Skeletal muscle cell (primary cell): Measurements from ENCODE around the gene HEATR5B.

Experiments used
- DNase-seq: peaks from one replicate; pipeline ENCODE4 v3.0.0-alpha.2; 2010; ENCODE audit warnings: low read depth
- H3K4me3 ChIP-seq: 2 replicates; pipeline ENCODE4 v1.5.1; 2011; ENCODE audit warnings: low read depth, mild to moderate bottlenecking, control low read depth, low read length, moderate library complexity

HEATR5B gene

DNA sequence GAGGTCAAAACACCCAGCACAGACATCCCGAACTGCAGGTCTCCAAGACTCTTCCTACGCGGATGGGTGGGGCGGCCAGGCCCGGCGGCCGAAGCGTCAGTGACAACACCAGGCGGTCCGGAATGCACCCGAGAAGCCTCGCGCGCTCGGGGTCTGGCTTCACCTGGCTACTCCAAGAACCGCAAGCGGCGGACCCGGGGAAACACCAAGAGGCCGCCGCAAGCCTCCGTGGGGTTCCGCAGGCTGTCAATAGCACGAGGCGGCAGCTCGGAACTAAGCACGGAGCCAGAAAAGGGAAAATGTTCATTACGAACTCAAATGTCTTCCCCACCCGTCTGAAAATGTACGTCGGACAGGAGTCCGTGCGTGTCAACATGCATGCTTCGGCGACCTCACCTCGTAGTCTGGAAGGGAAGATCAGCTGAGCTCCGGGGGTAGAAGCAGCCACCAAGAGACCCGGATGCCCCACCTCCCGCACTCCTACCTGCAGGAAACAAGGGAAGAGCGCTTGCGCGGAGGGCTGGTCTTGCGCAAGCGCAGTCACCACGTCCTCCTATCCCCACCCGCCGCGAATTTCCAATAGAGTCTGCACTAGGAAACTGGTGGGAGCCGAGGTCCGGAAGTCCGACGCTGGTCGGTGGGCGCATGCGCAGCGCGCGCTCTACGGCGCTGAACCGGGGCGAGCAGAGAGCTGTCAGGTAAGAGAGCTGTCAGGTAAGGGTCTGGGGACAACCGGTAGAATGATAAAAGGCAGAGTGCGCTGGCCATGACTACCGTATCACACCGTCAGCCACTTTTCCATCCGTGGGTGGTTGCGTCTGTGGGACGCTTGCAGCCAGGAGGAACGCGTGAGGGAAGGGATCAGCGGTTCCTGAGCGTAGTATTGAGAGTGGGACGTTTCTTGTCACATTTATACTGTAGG, at the start of gene HEATR5B, which contains the start of gene GPATCH11:
Gene HEATR5B, minus strand, starts transcription at position 500 of the 922 bp plus-strand sequence. CDS start 958 bp downstream, outside the sequence.
Gene GPATCH11, plus strand, starts transcription at position 646 of the 922 bp plus-strand sequence. CDS start 3,864 bp downstream, outside the sequence.
- peak within 1 kb of the TSS; percentile 86 for H3K4me3 ChIP-seq
- peak; percentile 83 for DNase-seq

DNA sequence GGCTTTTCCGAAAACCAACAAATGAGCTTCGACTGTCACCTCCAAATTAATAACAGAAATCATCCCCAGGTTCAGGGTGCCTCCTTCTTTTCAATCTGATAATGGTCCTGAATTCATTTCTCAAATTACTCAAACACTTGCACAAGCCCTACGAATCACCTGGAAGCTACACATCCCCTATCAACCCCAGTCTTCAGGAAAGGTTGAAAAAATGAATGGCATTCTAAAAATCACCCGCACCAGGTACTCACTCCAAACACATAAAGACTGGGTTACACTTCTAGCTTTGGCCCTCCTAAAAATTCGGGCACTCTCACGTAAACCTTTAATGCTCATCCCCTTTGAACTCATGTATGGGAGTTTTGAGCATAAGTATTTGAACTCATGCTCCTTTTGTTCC, 48.7 kb upstream of the HEATR5B start:
- DNase-seq = no peak
- no peak overlapping the region for H3K4me3 ChIP-seq

DNA sequence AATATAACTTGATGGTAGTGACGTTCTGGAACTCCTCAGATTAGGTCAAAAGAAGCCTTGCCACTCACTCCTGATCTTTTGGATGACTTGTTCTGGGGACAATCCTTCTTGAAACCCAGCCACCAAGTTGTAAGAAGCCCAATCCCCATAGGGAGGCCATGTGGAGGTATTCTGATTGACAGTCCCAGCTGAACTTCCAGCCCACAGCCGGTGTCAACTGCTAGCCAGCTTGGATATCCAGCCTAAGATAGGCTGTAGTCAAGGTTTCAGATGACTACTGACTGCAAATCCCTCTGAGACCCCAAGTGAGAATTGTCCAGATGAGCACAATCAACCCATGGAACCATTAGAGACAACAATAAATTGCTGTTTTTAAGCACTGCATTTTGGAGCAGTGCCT, 41.2 kb upstream of the HEATR5B start:
- no peak overlapping the region for H3K4me3 ChIP-seq
- DNase-seq = peak; percentile 5

DNA sequence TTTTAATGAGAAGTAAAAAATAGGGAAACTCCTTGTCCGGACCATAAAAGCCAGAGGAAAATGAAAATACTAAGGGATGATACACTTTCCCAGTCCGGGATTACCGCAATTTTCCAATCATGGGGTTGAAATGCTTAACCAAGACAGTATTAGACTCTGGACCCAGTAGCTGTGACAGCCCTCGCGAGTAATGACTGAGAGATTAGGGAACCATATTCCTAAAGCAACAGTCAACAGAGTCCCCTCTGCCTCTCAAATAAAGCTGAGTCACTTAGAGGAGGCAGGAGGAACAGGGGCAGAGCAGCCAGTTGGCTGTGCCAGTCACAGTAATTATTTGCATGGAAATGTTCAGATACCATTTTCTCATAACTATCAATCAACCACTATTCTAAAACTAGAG, 35.0 kb upstream of the HEATR5B start:
- no peak for DNase-seq
- H3K4me3 ChIP-seq = no peak overlapping the region

DNA sequence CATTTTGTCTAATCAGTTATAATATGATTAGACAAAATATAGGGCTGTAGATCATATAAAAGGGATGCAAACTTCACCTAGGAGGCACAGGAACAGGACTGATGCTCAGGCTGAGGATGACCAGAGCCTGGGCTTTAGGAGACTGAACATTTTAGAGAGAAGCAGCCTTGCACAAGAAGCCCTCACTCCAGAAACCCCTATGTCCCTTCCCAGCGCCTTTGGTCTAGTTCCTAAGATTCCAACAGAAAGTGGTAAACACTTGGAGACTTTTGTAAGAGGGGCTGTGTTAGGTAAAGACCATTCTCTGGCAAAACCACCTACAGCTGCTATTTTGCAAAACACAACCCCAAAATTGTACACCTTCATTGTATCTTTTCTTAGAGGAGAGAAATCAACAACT, 33.4 kb upstream of the HEATR5B start:
- no peak overlapping the region for H3K4me3 ChIP-seq
- DNase-seq = no peak

DNA sequence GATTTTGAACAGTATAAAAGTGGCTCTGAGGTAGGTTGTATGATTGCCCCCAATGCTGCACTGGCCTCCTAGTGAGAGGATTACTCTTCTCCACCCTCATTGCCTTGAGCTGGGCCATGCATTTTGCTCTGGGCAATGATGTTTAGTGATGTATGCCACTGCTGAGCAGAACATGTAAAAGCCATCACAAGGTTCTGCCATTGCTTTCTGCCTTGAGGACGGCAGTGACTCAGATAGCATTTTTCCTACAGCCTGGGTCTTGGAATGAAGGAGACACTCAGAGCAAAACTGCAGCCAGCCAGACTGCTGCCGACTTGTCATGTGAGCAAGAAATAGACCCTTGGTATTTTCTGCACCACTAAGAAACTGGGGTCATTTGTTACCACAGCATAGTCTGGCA, 27.8 kb upstream of the HEATR5B start:
- DNase-seq = no peak
- H3K4me3 ChIP-seq = no peak overlapping the region

DNA sequence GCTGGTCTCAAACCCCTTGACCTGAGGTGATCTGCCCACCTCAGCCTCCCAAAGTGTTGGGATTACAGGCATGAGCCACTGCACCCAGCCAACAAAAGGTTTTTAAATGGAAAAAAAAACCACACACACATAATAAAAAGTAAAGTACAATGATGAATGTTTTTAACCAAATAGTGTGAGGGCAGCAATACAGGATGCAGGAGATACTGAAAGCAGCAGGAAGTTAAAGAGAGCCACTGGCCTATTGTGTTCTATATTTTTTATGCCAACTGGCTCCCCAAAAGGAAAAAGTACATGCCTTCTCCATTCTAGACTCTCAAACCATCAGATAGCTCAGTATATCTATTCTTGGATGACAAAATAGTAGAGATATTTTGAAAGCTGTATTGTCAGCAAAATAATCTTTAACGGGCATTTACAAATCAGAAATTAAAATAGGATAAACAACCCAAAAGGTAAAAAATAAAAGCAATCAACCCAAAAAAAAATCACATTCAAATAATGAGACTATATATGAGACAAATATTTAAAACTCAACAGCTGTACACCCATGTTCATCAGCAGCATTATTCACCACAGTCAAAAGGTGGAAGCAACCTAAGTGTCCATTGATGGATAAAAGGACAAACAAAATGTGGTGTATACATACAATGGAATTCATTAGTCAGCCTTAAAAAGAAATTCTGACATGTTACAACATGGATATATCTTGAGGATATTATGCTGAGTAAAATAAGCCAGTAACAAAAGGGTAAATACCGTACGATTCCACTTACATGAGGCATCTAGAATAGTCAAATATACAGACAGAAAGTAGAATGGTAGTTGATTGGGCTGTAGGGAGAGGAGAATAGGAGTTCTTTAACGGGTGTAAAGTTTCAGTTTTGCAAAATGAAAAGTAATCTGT, 26.4 kb upstream of the HEATR5B start:
- H3K4me3 ChIP-seq = no peak overlapping the region
- DNase-seq = no peak

DNA sequence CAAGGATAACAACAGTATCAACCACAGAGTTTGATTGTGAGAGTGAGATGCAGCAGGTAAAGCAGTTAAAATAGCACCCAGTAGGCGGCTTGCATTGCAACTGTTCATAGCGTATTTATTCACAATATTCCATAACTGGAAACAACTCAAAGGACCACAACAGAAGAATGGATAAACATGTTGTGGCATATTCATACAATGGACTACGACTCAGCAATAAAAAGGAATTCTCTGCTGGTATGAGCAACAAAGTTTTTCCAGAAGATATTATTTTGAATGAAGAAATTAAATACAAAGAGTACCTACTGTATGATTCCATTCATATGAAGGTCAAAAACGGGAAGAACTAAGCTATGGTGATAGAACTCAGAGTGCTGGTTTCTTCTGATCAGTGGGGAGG, 25.4 kb upstream of the HEATR5B start:
- no peak for DNase-seq
- H3K4me3 ChIP-seq = no peak overlapping the region

DNA sequence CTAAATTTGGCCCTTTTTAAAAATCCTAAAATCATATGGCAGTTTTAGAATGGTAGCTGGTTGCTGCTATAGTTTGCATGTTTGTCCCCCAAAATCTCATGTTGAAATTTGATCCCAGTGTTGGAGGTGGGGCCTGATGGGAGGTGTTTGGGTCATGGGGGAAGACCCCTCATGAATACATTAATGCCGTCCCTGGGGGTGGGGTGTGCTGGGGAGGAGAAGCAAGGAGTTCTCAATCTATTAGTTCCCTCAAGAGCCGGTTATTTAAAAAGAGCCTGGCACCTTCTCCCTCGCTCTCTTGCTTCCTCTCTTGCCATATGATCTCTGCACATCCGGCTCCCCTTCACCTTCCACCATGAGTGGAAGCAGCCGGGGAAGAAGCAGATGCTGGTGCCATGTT, 21.0 kb upstream of the HEATR5B start:
- DNase-seq = no peak
- no peak overlapping the region for H3K4me3 ChIP-seq

DNA sequence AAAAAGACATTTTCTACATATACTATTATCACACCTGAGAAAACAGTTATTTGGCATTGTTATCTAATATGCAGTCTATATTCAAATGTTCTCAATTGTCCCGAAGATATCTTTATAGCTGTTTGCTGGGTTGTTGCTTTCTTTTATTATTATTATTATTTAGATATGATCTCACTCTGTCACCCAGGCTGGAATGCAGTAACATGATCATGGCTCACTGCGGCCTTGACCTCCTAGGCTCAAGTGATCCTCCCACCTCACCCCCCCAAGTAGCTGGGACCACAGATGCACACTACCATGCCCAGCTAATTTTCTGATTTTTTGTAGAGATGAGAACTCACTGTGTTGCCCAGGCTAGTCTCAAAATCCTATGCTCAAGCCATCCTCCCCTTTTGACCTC, 20.0 kb upstream of the HEATR5B start:
- H3K4me3 ChIP-seq = no peak overlapping the region
- DNase-seq = no peak

DNA sequence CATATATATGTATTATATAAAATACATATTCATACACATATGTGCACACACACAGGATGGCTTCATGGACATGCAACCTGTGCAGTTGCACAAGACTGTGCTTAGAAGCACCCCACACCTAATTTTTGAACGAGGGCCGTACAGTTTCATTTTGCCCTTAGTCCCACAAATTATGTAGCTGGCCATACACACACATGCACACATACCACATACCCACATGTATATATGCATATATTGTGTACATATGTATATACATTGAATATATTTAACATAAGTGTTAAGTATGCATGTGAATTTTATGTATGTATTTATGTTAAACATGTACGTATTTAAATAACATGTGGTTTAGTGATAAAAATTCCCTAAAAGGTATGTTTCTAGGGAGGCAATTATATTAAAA, 18.4 kb upstream of the HEATR5B start:
- H3K4me3 ChIP-seq = no peak overlapping the region
- no peak for DNase-seq

DNA sequence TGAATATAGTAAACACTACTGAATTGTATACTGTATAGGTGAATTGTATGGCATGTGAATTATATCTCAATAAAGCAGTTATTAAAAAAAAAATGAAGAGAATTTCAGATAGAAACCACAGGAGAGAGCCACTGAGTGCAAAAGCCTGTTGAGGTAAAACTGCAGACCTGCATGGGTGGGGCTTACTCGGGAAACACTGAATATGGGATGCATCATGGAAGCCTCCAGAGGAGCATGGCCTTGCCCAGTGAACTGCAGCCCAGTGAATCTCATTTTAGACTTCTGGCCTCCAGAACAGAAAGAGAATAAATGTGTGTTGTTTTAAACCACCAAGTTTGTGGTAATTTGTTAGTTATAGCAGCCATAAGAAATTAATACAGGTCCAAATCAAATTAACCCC, 15.9 kb upstream of the HEATR5B start:
- no peak for DNase-seq
- no peak overlapping the region for H3K4me3 ChIP-seq

DNA sequence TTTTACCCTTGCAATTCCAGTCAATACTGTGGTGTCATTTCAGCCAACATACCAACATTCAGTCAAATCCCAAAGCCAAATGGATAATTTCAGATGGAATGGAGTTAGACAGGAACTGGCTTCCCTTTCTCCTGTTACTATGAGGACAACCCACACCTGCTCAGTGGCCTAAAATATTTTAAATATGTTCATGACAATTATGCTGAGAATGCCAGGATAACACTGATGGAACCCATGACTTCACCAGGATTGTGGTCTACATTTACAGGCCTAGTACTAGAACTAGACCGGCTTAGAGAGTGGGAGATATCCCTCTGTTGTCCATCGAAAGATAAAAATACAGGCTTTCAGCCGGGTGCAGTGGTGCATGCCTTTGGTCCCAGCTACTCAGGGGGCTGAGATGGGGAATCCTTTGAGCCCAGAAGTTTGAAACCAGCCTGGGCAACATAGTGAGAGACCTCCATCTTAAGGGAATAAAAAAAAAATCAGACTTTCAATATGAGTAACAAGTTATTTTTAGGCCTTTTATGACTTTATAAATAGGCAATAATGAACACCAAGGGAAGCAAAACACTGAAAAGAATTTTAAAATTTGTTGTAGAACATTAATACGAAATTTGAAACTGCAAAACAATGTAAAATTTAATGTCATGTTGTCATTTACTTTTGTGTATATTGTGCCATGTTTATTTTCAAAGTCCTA, 14.4 kb upstream of the HEATR5B start:
- no peak overlapping the region for H3K4me3 ChIP-seq
- no peak for DNase-seq

DNA sequence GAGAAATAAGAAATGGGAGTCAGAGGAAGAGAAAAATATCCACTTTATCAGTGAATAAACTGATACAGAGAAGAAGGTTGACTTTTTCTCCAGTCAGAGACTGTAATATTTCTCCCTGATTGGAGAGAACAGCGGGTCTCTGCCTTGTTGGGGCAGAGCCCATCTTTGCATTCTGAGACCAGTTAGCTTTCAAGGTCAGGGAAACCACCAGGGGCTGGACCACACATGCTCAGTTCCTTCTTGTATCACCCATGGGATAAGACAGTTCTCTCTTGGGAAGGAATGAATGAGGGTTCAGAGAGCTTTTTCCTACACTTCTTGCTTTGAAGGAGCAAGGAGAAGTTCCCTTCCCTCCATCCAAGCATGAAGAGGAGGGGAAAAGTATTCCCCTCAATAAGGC, 12.4 kb upstream of the HEATR5B start:
- DNase-seq = no peak
- no peak overlapping the region for H3K4me3 ChIP-seq

DNA sequence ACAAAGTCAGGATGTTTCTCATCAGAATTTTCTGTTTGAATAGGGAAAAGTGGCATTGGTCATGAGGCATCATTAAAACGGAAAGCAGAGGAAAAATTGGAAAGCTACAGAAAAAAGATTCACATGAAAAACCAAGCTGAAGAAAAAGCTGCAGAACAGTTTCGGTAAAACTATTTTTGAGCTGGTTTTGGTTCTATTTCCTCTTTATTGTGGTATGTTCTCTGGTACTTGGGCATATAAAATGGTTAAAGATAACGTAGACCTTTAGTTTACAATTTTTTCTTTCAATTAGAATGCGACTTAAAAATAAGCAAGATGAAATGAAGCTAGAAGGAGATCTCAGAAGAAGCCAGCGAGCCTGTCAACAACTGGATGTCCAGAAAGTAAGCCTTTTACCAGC, 7.7 kb upstream of the HEATR5B start:
- no peak for DNase-seq
- no peak overlapping the region for H3K4me3 ChIP-seq

DNA sequence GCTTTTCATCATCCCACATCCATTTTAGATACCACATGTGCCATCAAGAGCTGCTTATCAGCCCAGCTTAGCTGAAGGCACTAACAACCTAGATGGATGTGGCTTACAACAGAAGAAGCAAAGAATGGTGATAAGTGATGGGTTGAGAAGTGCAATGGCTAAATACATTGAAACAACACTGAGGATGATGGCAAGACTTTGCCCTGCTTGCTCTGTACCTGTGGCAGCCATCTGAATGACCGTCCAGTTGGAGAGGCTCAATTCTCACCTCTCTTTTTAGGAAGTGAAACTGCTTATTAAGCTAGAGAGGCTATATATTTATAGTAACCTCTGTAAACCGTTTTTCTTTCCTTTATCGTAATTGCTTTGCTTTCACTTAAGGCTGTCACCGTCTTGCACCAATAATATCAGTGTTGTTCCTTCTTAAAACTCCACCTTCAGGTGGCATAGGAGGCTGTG, 5.9 kb upstream of the HEATR5B start:
- no peak for DNase-seq
- no peak overlapping the region for H3K4me3 ChIP-seq

DNA sequence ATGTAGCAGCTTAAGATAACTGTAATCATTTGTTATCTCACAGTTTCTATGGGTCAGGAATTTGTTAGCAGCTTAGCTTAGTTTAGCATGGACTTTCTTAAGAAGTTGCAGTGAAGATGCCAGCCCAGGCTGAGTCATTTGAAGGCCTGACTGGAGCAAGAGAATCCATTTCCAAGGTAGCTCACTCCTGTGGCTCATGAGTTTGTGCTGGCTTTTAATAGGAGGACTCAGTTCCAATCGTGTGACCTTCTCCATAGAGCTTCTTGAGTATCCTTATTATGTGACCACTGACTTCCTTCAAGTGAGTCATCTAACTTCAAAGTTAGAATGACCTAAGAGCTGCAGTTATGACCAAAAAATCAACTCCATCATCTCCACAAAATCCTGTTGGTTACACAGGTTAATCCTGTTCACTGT, 1.6 kb upstream of the HEATR5B start:
- DNase-seq = peak; percentile 17
- no peak overlapping the region for H3K4me3 ChIP-seq

DNA sequence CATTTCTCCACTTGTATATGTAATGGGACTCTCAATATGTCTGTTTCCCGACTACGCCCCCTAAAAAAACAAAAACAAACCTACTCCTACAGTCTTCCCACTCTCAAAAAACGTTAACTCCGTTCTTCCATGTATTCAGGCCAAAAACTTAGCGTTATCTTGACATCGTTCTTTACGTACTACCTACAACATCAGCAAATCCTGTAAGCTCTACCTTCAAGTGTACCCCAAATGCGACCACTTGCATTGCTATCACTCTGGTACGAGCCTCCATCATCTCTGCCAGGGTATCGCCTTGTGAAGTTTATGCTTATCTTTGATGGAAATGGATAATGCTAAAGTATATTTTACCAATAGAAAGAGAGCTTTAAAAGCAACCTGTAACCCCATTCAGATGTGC, 625 bp upstream of the HEATR5B start:
- peak overlapping the region; percentile 86 for H3K4me3 ChIP-seq
- DNase-seq = no peak

DNA sequence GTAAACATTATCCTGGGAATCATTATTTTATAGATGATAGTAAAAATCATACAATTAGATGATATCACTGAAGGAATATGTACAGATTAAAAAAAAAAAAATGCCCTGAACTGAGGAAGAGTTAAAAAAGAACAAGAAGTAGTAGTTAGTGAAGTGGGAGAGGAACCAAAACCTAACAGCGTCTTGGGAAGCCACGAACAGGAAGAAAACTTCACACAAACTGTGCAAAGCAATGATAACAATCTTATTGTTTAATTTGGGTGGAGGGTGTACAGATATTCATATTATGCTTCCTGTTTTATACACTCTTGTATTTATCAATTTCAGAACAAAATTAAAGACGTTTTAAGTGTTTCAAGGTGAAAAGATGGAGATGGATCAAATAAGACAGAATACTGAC, 3.5 kb downstream of the HEATR5B start:
- H3K4me3 ChIP-seq = no peak overlapping the region
- no peak for DNase-seq

DNA sequence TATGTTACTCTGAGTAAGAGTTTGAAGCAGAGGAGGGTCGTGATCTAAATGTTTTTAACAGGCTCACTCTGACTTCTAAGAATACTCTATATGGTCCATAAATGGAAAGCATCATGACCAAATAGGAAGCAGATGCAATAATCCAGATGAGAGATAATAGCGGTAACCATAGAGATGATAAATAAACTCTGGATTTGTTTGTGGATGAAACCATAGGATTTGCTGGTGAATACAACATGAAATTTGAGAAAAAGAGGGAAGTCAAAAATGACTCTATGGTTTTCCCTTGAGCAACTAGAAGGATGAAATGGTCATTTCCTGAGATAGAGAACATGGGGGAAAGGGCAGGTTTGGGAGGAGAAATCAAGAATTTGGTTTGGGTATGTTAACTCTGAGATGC, 3.9 kb downstream of the HEATR5B start:
- no peak for DNase-seq
- H3K4me3 ChIP-seq = no peak overlapping the region
